ENCODE measurements around the gene BFSP2. TPM values are rescaled to one million over a fixed set of nuclear protein-coding genes. Genes with fewer than 3 reads are reported as not detected.

BFSP2 gene
- total RNA-seq, 1 donor from 2014 or later: not detected

GRCh38 chr3:133457025-133457424, 57.2 kb downstream of the BFSP2 start:
- Mint-ChIP-seq H3K36me3 (no peaks in the 10 kb centered on the region), H3K27me3 (no peaks in the 10 kb centered on the region), H3K9me3 (peaks cover 7% of the 10 kb centered on the region), H3K27ac (no peak overlapping the region), H3K4me3 (no peak overlapping the region), H3K4me1 (ENCODE audit: unreplicated experiment) (peaks cover 40% of the 10 kb centered on the region)
- DNase-seq (ENCODE audit: extremely low spot score, unreplicated experiment): no peak
- no peak for TF ChIP-seq CTCF (conservative IDR thresholded peaks at IDR 0.05)

GRCh38 chr3:133457465-133458067, 57.7 kb downstream of the BFSP2 start:
- Mint-ChIP-seq H3K27ac (no peak overlapping the region), H3K36me3 (no peaks in the 10 kb centered on the region), H3K4me1 (ENCODE audit: unreplicated experiment) (peaks cover 35% of the 10 kb centered on the region), H3K4me3 (no peak overlapping the region), H3K9me3 (peaks cover 7% of the 10 kb centered on the region), H3K27me3 (no peaks in the 10 kb centered on the region)
- peak; percentile 59 for TF ChIP-seq CTCF (conservative IDR thresholded peaks at IDR 0.05)
- no peak for DNase-seq (ENCODE audit: extremely low spot score, unreplicated experiment)

GRCh38 chr3:133459400-133459799, 59.5 kb downstream of the BFSP2 start:
- H3K9me3 Mint-ChIP-seq: peaks cover 7% of the 10 kb centered on the region
- no peak for TF ChIP-seq CTCF (conservative IDR thresholded peaks at IDR 0.05)

GRCh38 chr3:133460809-133461208, 61.0 kb downstream of the BFSP2 start:
- peaks cover 5% of the 10 kb centered on the region for H3K9me3 Mint-ChIP-seq
- H3K36me3 Mint-ChIP-seq: no peaks in the 10 kb centered on the region
- H3K27ac Mint-ChIP-seq: peak overlapping the region; percentile 96
- no peaks in the 10 kb centered on the region for H3K27me3 Mint-ChIP-seq
- peak overlapping the region; percentile 63 for H3K4me3 Mint-ChIP-seq
- no peak for TF ChIP-seq CTCF (conservative IDR thresholded peaks at IDR 0.05)
- H3K4me1 Mint-ChIP-seq (ENCODE audit: unreplicated experiment): peaks cover 30% of the 10 kb centered on the region
- no peak for DNase-seq (ENCODE audit: extremely low spot score, unreplicated experiment)

More at GRCh38 chr3:133459400-133459799, 59.5 kb downstream of the BFSP2 start:
- Mint-ChIP-seq H3K27me3 (no peaks in the 10 kb centered on the region), H3K4me3 (no peak overlapping the region), H3K36me3 (no peaks in the 10 kb centered on the region), H3K27ac (no peak overlapping the region), H3K4me1 (ENCODE audit: unreplicated experiment) (peaks cover 35% of the 10 kb centered on the region)
- no peak for DNase-seq (ENCODE audit: extremely low spot score, unreplicated experiment)

GRCh38 chr3:133461291-133461690, 61.4 kb downstream of the BFSP2 start:
- TF ChIP-seq CTCF (conservative IDR thresholded peaks at IDR 0.05): no peak
- peaks cover under 1% of the 10 kb centered on the region for H3K9me3 Mint-ChIP-seq
- H3K4me1 Mint-ChIP-seq (ENCODE audit: unreplicated experiment): peaks cover 28% of the 10 kb centered on the region
- H3K27me3 Mint-ChIP-seq: no peaks in the 10 kb centered on the region
- DNase-seq (ENCODE audit: extremely low spot score, unreplicated experiment): no peak
- H3K36me3 Mint-ChIP-seq: no peaks in the 10 kb centered on the region
- peak overlapping the region; percentile 63 for H3K4me3 Mint-ChIP-seq
- H3K27ac Mint-ChIP-seq: peak overlapping the region; percentile 96

Measured in type B pancreatic cell (in vitro differentiated cells).